Mesenchymal stem cell (in vitro differentiated cells and primary cell): ENCODE results near the gene DKK3.

Experiments used
- DNase-seq: peaks from one replicate; pipeline ENCODE4 v3.0.0-alpha.2; 2013
- H2AFZ ChIP-seq: one replicate; pipeline ENCODE4 v1.6.1; 2013; ENCODE audit warnings: low read depth, mild to moderate bottlenecking, control low read depth, inconsistent platforms, low read length, moderate library complexity
- H2AK5ac ChIP-seq: 2 replicates; pipeline ENCODE4 v1.6.1; 2013; ENCODE audit warnings: low read length, moderate library complexity, mild to moderate bottlenecking, inconsistent platforms; ENCODE audit not compliant: severe bottlenecking
- H2BK120ac ChIP-seq: one replicate; pipeline ENCODE4 v1.6.1; 2013; ENCODE audit warnings: low read depth, mild to moderate bottlenecking, inconsistent platforms, low read length, moderate library complexity
- H2BK12ac ChIP-seq, 2 experiments: one replicate each; pipeline ENCODE4 v1.6.1; 2013; ENCODE audit warnings: inconsistent platforms in 2 of 2, low read length in 2 of 2, mild to moderate bottlenecking in 2 of 2, moderate library complexity in 2 of 2, control low read depth in 1 of 2
- H2BK15ac ChIP-seq: one replicate; pipeline ENCODE4 v1.6.1; 2013; ENCODE audit warnings: mild to moderate bottlenecking, low read depth, inconsistent platforms; ENCODE audit not compliant: poor library complexity, severe bottlenecking
- H2BK5ac ChIP-seq: 2 replicates; pipeline ENCODE4 v1.6.1; 2013; ENCODE audit warnings: low read depth, mild to moderate bottlenecking, low read length, control low read depth, inconsistent platforms; ENCODE audit not compliant: poor library complexity, severe bottlenecking
- H3K14ac ChIP-seq, 2 experiments: one replicate each; pipeline ENCODE4 v1.6.1; 2013; ENCODE audit warnings: inconsistent platforms in 2 of 2, low read length in 2 of 2, control low read depth in 1 of 2, mild to moderate bottlenecking in 1 of 2, moderate library complexity in 1 of 2
- H3K18ac ChIP-seq, 2 experiments: one replicate each; pipeline ENCODE4 v1.6.1; 2013; ENCODE audit warnings: inconsistent platforms in 2 of 2, low read length in 2 of 2, control low read depth in 1 of 2, low read depth in 1 of 2, mild to moderate bottlenecking in 1 of 2
- H3K23ac ChIP-seq, 2 experiments: one replicate each; pipeline ENCODE4 v1.6.1; 2013; ENCODE audit warnings: inconsistent platforms in 2 of 2, low read length in 2 of 2, mild to moderate bottlenecking in 2 of 2, moderate library complexity in 2 of 2, control low read depth in 1 of 2
- H3K27ac ChIP-seq: 2 replicates; pipeline ENCODE4 v1.5.1; 2013; ENCODE audit warnings: mild to moderate bottlenecking, moderate library complexity, low read length, control low read depth, inconsistent platforms; ENCODE audit not compliant: poor library complexity, severe bottlenecking
- H3K27me3 ChIP-seq, 2 experiments: 2 replicates each; pipeline versions ENCODE4 v1.6.1 to v1.7.0; 2013; ENCODE audit warnings: low read length in 2 of 2, mild to moderate bottlenecking in 2 of 2, moderate library complexity in 2 of 2, control low read depth in 1 of 2, inconsistent platforms in 1 of 2; ENCODE audit not compliant: control insufficient read depth in 1 of 2, insufficient read depth in 1 of 2
- H3K36me3 ChIP-seq, 2 experiments: 2 replicates each; pipeline versions ENCODE4 v1.6.1 to v1.7.0; 2013; ENCODE audit warnings: low read length in 2 of 2, control low read depth in 1 of 2, inconsistent platforms in 1 of 2, low read depth in 1 of 2, mild to moderate bottlenecking in 1 of 2; ENCODE audit not compliant: insufficient read depth in 2 of 2, control insufficient read depth in 1 of 2
- H3K4ac ChIP-seq, 2 experiments: one replicate each; pipeline ENCODE4 v1.6.1; 2013; ENCODE audit warnings: inconsistent platforms in 2 of 2, low read length in 2 of 2, mild to moderate bottlenecking in 2 of 2, moderate library complexity in 2 of 2, control low read depth in 1 of 2, low read depth in 1 of 2
- H3K4me1 ChIP-seq: 2 replicates; pipeline ENCODE4 v1.6.1; 2013; ENCODE audit warnings: low read depth, low read length, control low read depth; ENCODE audit not compliant: control insufficient read depth, insufficient read depth
- H3K4me2 ChIP-seq: 2 replicates; pipeline ENCODE4 v1.6.1; 2013; ENCODE audit warnings: low read length, mild to moderate bottlenecking, inconsistent platforms; ENCODE audit not compliant: poor library complexity, severe bottlenecking
- H3K4me3 ChIP-seq, 2 experiments: 2 replicates each; pipeline versions ENCODE4 v1.5.1 to v1.7.0; 2013; ENCODE audit warnings: low read length in 2 of 2, mild to moderate bottlenecking in 2 of 2, control low read depth in 1 of 2, low read depth in 1 of 2; ENCODE audit not compliant: insufficient read depth in 1 of 2
- H3K79me1 ChIP-seq: replicated peaks from 2 replicates; pipeline ENCODE4 v1.6.1; 2013; ENCODE audit warnings: mild to moderate bottlenecking, control low read depth, low read length, inconsistent platforms; ENCODE audit not compliant: poor library complexity, severe bottlenecking
- H3K9ac ChIP-seq: 2 replicates; pipeline ENCODE4 v1.7.0; 2013; ENCODE audit warnings: mild to moderate bottlenecking, low read length, moderate library complexity
- H3K9me3 ChIP-seq: 2 replicates; pipeline ENCODE4 v1.7.0; 2013; ENCODE audit warnings: mild to moderate bottlenecking, low read length; ENCODE audit not compliant: control insufficient read depth
- H4K8ac ChIP-seq: one replicate; pipeline ENCODE4 v1.6.1; 2013; ENCODE audit warnings: inconsistent platforms, mild to moderate bottlenecking, low read length, moderate library complexity
- H4K91ac ChIP-seq: one replicate; pipeline ENCODE4 v1.6.1; 2013; ENCODE audit warnings: mild to moderate bottlenecking, low read length, inconsistent platforms
- WGBS: methylation state at CpG from one replicate; pipeline ENCODE4 v1.1.7; 2013; ENCODE audit warnings: mixed read lengths; 5-methylcytosine and 5-hydroxymethylcytosine counted together

Gene DKK3

GRCh38 chr11:12045914-12046635 is 37.6 kb upstream of the DKK3 start:
- Histone ChIP-seq H3K4me2 (no peak overlapping the region), H2AFZ (no peak overlapping the region), H3K9ac (peak overlapping the region; percentile 24), H3K18ac (peak overlapping the region; percentile 1 to 58), H3K23ac (no peak overlapping the region), H4K91ac (peak overlapping the region; percentile 52), H2BK5ac (no peak overlapping the region), H4K8ac (peak overlapping the region; percentile 43), H2BK12ac (peak overlapping the region; percentile 31 to 93), H3K4me1 (peaks cover 23% of the 10 kb centered on the region), H3K27me3 (no peaks in the 10 kb centered on the region), H3K36me3 (no peaks in the 10 kb centered on the region), H2BK120ac (no peak overlapping the region), H3K4me3 (no peak overlapping the region), H3K27ac (no peak overlapping the region), H3K14ac (no peak overlapping the region), H3K79me1 (no peaks in the 10 kb centered on the region), H2BK15ac (no peak overlapping the region), H3K9me3 (no peaks in the 10 kb centered on the region), H2AK5ac (peak overlapping the region; percentile 8), H3K4ac (peak overlapping the region in 1 of 2 experiments; percentile 48)
- WGBS = 85% methylated on average over 7 of the region's 7 CpGs
- peak; percentile 41 for DNase-seq

- peak overlapping the region; percentile 3 for H2BK120ac ChIP-seq
- H3K9me3 ChIP-seq = no peaks in the 10 kb centered on the region
- peak overlapping the region in 1 of 2 experiments; percentile 92 for H3K14ac ChIP-seq
- peak overlapping the region; percentile 80 for H3K9ac ChIP-seq
- peak overlapping the region; percentile 92 for H2BK5ac ChIP-seq
- H2BK15ac ChIP-seq = peak overlapping the region; percentile 82
- no peaks in the 10 kb centered on the region for H3K27me3 ChIP-seq
- peak overlapping the region in 1 of 2 experiments; percentile 28 for H3K23ac ChIP-seq
- no peak overlapping the region for H2AFZ ChIP-seq
- H3K18ac ChIP-seq = peak overlapping the region; percentile 81 to 86
- H3K4me3 ChIP-seq = peak overlapping the region in 1 of 2 experiments; percentile 54
- WGBS = 92% methylated on average over 8 of the region's 8 CpGs
- peak overlapping the region; percentile 55 for H4K91ac ChIP-seq
- no peak for DNase-seq
- peak overlapping the region; percentile 32 for H2AK5ac ChIP-seq
- H2BK12ac ChIP-seq = peak overlapping the region; percentile 89 to 97
- H3K79me1 ChIP-seq = no peaks in the 10 kb centered on the region
- H3K4ac ChIP-seq = peak overlapping the region; percentile 27 to 75
- H3K27ac ChIP-seq = peak overlapping the region; percentile 96
- no peak overlapping the region for H3K4me2 ChIP-seq
- H4K8ac ChIP-seq = peak overlapping the region; percentile 74
- H3K36me3 ChIP-seq = no peaks in the 10 kb centered on the region
- peaks cover 17% of the 10 kb centered on the region for H3K4me1 ChIP-seq
Observed at GRCh38 chr11:12044799-12045198, 36.4 kb upstream of the DKK3 start.

- H2AK5ac ChIP-seq = peak overlapping the region; percentile 32
- H4K8ac ChIP-seq = peak overlapping the region; percentile 74
- peak overlapping the region; percentile 80 for H3K9ac ChIP-seq
- H2BK5ac ChIP-seq = peak overlapping the region; percentile 92
- peak overlapping the region; percentile 55 for H4K91ac ChIP-seq
- peak overlapping the region; percentile 96 for H3K27ac ChIP-seq
- WGBS = 2% methylated on average over 14 of the region's 14 CpGs
- peak overlapping the region; percentile 3 for H2BK120ac ChIP-seq
- peak overlapping the region; percentile 27 to 75 for H3K4ac ChIP-seq
- peak overlapping the region in 1 of 2 experiments; percentile 54 for H3K4me3 ChIP-seq
- no peaks in the 10 kb centered on the region for H3K36me3 ChIP-seq
- H2BK12ac ChIP-seq = peak overlapping the region; percentile 65 to 97
- peak; percentile 97 for DNase-seq
- no peaks in the 10 kb centered on the region for H3K9me3 ChIP-seq
- no peak overlapping the region for H2AFZ ChIP-seq
- H2BK15ac ChIP-seq = peak overlapping the region; percentile 82
- H3K4me2 ChIP-seq = peak overlapping the region; percentile 5
- peak overlapping the region; percentile 81 to 86 for H3K18ac ChIP-seq
- no peaks in the 10 kb centered on the region for H3K27me3 ChIP-seq
- peak overlapping the region in 1 of 2 experiments; percentile 92 for H3K14ac ChIP-seq
- H3K4me1 ChIP-seq = peaks cover 17% of the 10 kb centered on the region
- no peaks in the 10 kb centered on the region for H3K79me1 ChIP-seq
- H3K23ac ChIP-seq = no peak overlapping the region
Observed at GRCh38 chr11:12043959-12044791, 35.7 kb upstream of the DKK3 start.

GRCh38 chr11:12043221-12043620 is 34.8 kb upstream of the DKK3 start:
- Histone ChIP-seq H3K14ac (no peak overlapping the region), H3K4ac (peak overlapping the region in 1 of 2 experiments; percentile 65), H4K8ac (no peak overlapping the region), H2AFZ (no peak overlapping the region), H3K36me3 (no peaks in the 10 kb centered on the region), H2BK15ac (no peak overlapping the region), H2AK5ac (peak overlapping the region; percentile 91), H3K23ac (no peak overlapping the region), H3K4me1 (peaks cover 17% of the 10 kb centered on the region), H3K9ac (peak overlapping the region; percentile 80), H2BK12ac (peak overlapping the region; percentile 61 to 71), H2BK5ac (peak overlapping the region; percentile 36), H3K27ac (peak overlapping the region; percentile 95), H3K18ac (peak overlapping the region; percentile 40 to 50), H3K9me3 (no peaks in the 10 kb centered on the region), H2BK120ac (peak overlapping the region; percentile 44), H3K79me1 (no peaks in the 10 kb centered on the region), H3K4me2 (no peak overlapping the region), H4K91ac (peak overlapping the region; percentile 23), H3K4me3 (no peak overlapping the region), H3K27me3 (no peaks in the 10 kb centered on the region)
- WGBS = 72% methylated on average over 4 of the region's 7 CpGs
- DNase-seq = peak; percentile 20
